ENCODE results near the gene TAC1. TPM values are rescaled to one million over a fixed set of nuclear protein-coding genes. Genes with fewer than 3 reads are reported as not detected.

TAC1 gene
- polyA plus RNA-seq, 1 donor: 0.80 TPM

Other genes starting within 250 kb of the TAC1 start
- 11.3 TPM for gene ASNS, start 140.3 kb downstream of the TAC1 start, polyA plus RNA-seq (ENCODE audit: insufficient read length)

All from hindlimb muscle (tissue), 1 donor.